ENCODE results near the gene ARNT2.

- TF ChIP-seq CTCF (IDR thresholded peaks at IDR 0.05) (no peak), POLR2AphosphoS5 (IDR thresholded peaks at IDR 0.05) (no peak), POLR2A (IDR thresholded peaks at IDR 0.05) (no peak)
Observed at GRCh38 chr15:80395616-80396015, 8.6 kb upstream of the ARNT2 start.
